ENCODE results near the gene CHD2.
"Not testable (repeated sequence)": the region's sequence is repeated elsewhere in the genome, so short reads cannot be mapped to it uniquely, and the experiment has no call there.

Gene CHD2

GRCh38 chr15:93037820-93038705, 137.9 kb downstream of the CHD2 start:
- DNase-seq = no peak

DNA sequence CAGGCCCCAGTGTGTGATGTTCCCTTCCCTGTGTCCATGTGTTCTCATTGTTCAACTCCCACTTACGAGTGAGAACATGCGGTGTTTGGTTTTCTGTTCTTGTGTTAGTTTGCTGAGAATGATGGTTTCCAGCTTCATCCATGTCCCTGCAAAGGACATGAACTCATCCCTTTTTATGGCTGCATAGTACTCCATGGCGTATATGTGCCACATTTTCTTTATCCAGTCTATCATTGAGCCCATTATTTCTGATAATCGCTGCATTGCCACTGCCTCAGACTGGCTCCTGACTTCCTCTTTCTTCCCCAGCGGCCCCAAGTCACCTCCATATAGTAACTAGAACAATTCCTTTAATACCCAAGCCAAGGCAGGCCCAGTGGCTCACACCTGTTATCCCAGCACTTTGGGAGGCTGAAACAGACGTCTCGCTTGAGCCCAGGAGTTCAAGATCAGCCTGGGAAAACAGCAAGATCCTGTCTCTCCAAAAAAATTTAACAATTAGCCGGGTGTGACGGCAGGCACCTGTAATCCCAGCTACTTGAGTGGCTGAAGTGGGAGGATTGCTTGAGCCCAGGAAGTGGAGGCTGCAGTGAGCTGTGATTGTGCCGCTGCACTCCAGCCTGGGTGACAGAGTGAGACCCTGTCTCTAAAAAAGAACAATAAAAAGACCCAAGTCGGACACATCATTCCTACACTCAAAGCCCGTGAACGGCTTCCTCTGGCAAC, 139.6 kb downstream of the CHD2 start:
- not testable (repeated sequence) for DNase-seq

- no peak for DNase-seq
Observed at GRCh38 chr15:93040288-93041158, 140.4 kb downstream of the CHD2 start.

- DNase-seq = no peak
Observed at GRCh38 chr15:93041159-93041547, 141.0 kb downstream of the CHD2 start.

- DNase-seq = no peak
Observed at GRCh38 chr15:93042211-93042610, 142.1 kb downstream of the CHD2 start.

- DNase-seq = no peak
Observed at GRCh38 chr15:93042691-93043378, 142.7 kb downstream of the CHD2 start.

DNA sequence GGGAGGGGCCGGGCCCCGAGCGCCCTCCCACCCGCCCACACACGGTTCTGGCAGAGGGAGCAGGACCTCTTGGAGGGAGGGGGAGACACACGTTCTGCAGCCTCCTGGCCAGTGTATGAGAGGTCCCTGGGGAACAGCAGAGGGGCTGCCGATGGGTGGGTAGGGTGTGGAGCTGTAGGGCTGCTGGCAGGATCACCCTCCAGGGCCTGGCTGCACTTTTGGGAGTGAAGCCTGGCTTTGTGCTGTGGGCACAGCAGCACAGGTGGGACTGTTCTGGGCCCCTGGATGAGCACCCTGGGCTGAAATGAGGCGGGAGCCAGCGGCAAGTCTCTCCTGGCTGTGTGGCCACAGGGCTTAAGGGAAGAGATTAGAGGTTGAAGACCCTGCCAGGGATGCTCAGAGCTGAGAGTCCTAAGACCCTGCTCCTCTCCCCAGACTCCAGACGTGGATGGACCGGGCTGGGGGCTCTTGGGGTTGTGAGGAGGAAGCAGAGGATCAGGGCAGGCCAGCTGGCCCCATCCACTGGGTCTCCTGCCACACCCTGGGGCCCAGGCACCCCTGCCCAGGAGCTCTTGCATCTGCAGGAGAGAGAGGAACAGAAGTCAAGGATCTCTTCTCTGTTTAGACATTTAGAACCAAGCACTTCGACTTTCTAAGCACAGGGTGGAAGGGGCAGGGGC, 143.6 kb downstream of the CHD2 start:
- DNase-seq = no peak

- DNase-seq = no peak
Observed at GRCh38 chr15:93044301-93045190, 144.4 kb downstream of the CHD2 start.

GRCh38 chr15:93045191-93045785, 145.2 kb downstream of the CHD2 start:
- DNase-seq = no peak

DNA sequence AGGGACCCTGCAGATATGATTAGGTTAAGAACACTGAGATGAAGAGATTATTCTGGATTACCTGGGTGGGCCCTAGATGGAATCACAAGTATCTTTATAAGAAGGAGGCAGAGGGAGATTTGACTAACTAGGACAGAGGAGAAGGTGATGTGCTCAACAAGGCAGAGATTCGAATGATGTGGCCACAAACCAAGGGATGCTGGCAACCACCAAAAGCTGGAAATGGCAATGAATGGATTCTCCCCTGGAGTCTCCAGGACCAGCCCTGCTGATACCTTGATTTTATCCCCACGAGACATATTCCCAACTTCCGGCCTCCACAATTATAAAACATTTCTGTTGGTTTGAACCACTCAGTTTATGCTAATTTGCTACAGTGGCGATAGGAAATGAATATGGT, 146.0 kb downstream of the CHD2 start:
- no peak for DNase-seq

DNA sequence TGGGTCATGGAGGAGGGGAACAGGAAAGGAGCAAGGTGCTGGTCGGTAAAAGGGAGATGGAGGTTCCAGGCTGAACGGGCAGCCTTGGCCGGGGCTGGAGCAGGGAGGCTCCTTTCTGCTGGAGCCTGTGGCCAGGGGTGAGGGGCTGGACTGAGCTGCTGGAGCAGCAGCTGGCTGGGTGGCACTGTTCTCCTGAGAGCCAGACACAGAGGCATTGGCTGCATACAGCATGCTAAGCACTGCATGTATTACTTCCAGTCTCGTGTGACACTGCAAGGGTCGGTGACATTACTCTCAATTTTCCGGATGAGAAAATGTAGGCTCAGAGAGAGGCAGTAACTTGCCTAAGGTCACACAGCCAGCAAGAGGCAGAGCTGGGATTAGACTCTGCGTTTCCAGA, 146.6 kb downstream of the CHD2 start:
- DNase-seq = no peak

GRCh38 chr15:93047621-93048425, 147.7 kb downstream of the CHD2 start:
- no peak for DNase-seq

- no peak for DNase-seq
Observed at GRCh38 chr15:93048426-93048721, 148.2 kb downstream of the CHD2 start.

DNA sequence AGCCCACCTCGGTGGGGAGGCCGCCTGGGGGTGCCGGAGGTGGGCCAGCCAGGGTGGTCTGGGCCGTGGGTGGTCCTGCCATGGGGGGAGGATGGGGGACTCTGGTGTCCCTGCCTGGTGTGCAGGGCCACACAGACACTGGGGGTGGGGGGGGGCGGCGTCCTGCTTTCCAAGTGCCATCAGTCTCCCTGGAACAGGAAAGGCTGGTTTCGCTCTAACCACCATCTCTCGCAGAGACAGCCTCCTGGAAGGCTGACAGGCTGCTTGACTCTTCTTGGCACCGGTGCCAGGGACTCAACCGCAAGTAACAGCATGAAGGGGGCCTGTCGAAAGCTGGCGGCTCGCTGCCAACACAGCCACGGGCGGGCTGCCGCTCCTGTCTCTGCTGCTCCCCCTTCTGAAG, 148.6 kb downstream of the CHD2 start:
- DNase-seq = no peak

DNA sequence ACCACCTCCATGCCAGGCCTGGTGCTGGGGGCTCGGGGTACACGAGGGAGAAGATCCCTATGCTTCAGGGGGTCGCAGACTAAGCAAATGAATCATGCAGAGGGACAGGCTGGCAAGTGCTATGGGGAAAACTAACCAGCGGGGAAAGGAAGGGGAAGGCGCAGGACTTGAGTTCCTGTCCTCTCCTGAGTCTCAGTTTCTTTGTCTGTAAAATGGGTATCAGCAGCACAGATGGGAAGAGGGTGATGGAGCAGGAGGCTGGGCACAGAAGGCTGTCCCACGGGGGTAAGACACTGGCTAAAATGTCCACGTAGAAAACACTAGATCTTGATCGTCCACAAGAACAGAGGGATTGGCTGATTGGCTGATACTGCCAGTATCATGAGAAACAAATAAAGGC, 149.1 kb downstream of the CHD2 start:
- DNase-seq = no peak

- no peak for DNase-seq
Observed at GRCh38 chr15:93049914-93050578, 149.9 kb downstream of the CHD2 start.

GRCh38 chr15:93050648-93051047, 150.5 kb downstream of the CHD2 start:
- DNase-seq = no peak

GRCh38 chr15:93051236-93052089, 151.3 kb downstream of the CHD2 start:
- no peak for DNase-seq
